Cardiac fibroblast (primary cell): ENCODE results near the gene PLTP.
"Not testable (repeated sequence)": the region's sequence is repeated elsewhere in the genome, so short reads cannot be mapped to it uniquely, and the experiment has no call there.

Source experiments
- DNase-seq, 2 donors: peaks; one replicate each; pipeline versions ENCODE4 v3.0.0 to v3.0.0-alpha.2; 2010; ENCODE audit warnings: low read depth in 2 of 2
- H3K4me3 ChIP-seq, 2 donors: replicated peaks in 1 of 2; 1 replicate in 1 of 2; 2 replicates in 1 of 2; pipeline ENCODE4 v1.5.1; 2011; ENCODE audit warnings: low read depth in 2 of 2, low read length in 2 of 2, mild to moderate bottlenecking in 2 of 2, moderate library complexity in 1 of 2
- TF ChIP-seq, protein P1 (sequence below): IDR thresholded peaks from one replicate; pipeline ENCODE4 v1.5.1; 2011; ENCODE audit warnings: low read depth, mild to moderate bottlenecking, low read length, inconsistent platforms

Gene PLTP

DNA sequence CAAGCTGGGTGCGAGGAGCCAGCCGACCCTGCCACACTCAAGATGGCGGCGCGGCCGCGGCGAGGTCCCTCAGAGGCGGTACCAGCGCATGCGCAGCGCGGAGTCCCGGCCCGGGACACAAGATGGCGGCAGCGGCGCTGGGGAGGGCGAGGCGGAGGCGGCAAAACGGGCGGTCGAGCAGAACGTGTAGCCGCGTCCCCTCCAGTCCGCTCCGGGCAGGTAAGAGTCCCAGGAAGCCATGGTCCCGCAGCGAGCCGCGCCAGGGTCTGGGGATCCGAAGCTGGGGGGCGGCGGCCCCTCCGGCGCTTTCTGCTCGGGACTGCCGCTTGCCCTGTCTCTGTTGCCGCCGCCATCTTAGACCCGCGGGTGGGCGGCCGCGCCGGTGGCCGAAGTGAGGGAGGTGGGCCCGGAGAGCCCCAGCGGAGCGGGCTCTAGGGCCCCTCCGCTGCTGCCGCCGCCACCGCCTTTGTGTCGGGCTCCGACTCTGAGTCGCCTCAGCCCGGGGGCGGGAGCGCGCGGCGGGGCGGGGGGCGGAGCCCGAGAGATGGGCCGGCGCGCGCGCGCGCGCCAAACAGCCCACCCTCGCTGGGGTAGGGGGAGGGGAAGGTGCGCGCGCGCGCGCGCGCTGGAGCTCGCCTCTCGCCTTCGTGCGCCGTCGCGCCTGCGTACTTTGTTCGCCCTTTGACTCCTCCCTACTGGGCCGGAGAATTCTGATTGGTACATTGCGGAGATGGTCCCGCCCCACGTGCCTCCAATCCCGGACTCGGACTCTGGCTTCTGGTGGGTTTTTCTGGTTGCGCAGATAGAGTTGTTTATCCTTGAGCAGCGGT, 22.8 kb upstream of the PLTP start, which contains the start of gene PCIF1:
PCIF1 (plus strand) TSS at position 98 of the 830 bp plus-strand sequence. CDS start 4,317 bp downstream, outside the sequence.
- H3K4me3 ChIP-seq, result peak within 1 kb of the TSS; percentile 98 to 99
- TF ChIP-seq, protein P1, sequence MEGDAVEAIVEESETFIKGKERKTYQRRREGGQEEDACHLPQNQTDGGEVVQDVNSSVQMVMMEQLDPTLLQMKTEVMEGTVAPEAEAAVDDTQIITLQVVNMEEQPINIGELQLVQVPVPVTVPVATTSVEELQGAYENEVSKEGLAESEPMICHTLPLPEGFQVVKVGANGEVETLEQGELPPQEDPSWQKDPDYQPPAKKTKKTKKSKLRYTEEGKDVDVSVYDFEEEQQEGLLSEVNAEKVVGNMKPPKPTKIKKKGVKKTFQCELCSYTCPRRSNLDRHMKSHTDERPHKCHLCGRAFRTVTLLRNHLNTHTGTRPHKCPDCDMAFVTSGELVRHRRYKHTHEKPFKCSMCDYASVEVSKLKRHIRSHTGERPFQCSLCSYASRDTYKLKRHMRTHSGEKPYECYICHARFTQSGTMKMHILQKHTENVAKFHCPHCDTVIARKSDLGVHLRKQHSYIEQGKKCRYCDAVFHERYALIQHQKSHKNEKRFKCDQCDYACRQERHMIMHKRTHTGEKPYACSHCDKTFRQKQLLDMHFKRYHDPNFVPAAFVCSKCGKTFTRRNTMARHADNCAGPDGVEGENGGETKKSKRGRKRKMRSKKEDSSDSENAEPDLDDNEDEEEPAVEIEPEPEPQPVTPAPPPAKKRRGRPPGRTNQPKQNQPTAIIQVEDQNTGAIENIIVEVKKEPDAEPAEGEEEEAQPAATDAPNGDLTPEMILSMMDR, result no peak
- DNase-seq, result peak; percentile 98 to 99

DNA sequence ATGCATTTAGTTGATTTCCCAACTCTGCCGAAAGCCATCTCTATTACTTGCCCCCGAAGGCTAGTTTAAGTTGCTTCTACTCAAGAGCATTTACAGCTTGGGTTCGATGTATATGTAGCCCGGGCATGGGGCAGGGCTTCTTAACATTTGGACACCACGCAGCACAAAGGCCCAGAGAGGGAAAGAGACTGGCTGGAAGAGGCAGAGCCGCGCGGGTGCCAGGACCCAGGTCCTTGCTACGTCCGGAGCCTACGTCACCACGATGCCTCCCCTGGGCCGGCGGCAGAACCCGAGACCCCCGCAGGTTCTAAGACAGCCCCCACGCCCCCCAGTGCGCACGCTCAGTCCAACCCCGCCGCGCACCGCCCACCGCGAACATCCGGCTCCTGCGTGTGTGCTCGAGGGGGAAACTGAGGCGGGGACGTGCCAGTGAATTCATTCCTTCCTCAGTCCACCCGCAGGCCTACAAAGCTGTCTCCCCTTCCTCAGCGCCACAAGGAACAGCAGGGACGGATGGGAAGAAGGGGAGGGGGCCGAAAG, 22.2 kb upstream of the PLTP start:
- peak overlapping the region; percentile 98 to 99 for H3K4me3 ChIP-seq
- DNase-seq, result peak; percentile 47 to 67
- TF ChIP-seq, protein P1, result no peak

DNA sequence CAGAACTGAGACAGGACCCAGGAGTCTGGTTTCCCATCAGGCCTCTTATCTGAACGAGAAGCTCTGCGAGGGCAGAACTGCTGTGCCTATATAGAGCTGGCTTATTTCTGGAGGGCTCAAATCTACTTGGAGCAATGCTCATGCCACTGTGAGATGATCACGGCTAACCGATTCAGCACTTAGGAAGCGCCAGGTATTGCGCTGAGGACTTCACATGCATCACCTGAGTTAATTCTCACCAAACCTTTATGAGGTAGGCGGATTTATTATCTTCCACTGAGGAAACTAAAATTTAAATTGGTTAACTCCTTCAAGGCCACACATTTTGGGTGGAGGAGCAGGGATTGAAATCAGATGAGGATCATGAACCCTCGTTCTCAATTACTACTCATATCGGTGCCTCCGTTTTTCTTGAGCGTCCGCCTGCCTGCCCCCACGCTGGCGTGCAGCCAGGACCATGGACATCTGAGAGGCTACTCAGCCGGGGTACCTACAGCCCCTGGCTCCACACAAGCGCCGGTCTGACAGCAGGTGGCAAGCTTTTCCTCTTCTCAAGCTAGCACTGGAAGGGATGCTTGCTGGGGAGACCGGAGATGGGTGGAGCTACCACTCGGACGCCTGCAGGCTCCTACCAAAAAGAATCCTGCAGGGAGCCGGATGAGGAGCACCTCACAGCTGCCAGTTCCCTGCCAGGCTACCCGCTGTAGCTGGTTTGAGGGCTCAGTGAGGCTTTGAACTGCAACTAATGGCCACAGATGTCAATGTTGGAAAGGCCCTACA, 21.5 kb upstream of the PLTP start:
- TF ChIP-seq, protein P1, result no peak
- DNase-seq, result peak; percentile 75 to 82
- peak overlapping the region; percentile 98 to 99 for H3K4me3 ChIP-seq

DNA sequence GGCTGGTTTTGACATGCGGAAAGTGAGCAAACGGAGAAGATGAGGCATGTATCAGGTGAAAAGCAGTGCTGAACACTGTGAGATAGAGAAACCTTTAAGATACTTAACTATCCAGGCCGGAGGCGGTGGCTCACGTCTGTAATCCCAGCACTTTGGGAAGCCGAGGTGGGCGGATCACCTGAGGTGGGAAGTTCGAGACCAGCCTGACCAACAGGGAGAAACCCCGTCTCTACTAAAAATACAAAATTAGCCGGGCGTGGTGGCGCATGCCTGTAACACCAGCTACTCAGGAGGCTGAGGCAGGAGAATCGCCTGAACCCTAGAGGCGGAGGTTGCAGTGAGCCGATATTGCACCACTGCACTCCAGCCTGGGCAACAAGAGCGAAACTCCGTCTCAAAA, 19.7 kb upstream of the PLTP start:
- H3K4me3 ChIP-seq, DNase-seq: not testable (repeated sequence)

DNA sequence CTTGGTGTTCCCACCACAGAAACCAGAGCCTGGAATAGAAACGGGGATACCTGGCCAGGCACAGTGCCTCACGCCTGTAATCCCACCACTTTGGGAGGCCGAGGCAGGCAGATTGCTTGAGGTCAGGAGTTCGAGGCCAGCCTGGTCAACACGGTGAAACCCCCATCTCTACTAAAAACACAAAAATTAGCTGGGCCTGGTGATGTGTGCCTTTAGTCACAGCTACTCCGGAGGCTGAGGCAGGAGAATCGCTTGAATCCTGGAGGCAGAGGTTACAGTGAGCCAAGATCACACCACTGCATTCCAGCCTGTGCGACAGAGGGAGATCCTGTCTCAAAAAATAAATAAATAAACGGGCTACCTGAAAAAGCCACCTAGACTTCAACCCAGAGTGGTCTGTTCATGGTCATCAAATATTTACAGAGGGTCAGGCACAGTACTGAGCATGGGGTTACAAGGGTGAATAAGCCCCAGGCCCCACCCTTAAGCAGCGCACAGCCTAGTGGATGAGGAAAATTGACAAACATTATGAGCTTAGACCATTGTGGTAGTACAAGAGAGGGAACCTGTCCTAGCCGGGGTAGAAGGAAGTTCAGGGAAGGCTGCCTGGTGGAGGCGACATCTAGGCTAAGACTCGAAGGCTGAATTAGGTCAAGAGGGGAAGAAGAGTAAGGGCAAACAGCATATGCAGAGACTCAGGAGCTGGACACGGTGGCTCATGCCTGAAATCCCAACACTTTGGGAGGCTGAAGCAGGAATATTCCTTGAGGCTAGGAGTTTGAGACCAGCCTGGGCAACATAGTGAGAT, 15.3 kb upstream of the PLTP start:
- no peak overlapping the region for H3K4me3 ChIP-seq
- TF ChIP-seq, protein P1, result no peak
- DNase-seq, result no peak

DNA sequence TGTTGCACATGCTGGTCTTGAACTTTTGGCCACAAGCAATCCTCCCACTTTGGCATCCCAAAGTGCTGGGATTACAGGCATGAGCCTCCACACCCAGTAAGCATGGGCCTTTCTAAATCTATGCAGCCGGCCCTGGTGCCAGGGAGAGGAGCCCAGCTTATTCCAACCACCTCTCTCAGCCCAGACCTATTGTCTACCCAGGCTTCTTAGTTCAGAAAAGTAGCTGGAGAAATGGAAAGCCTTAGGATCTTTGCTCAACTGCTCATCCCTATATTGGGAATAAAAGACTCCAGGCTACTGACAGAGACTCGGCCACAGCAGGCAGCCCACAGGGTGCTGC, 14.7 kb upstream of the PLTP start:
- TF ChIP-seq, protein P1, result no peak
- no peak for DNase-seq
- H3K4me3 ChIP-seq, result no peak overlapping the region
